Islet precursor cell (in vitro differentiated cells): ENCODE data around the gene APOL6.
A peak's percentile ranks its signal among the peaks of the same experiment; 100 is the strongest.
"Not testable (repeated sequence)": the region's sequence is repeated elsewhere in the genome, so short reads cannot be mapped to it uniquely, and the experiment has no call there.

Experiments used
- DNase-seq: peaks from one replicate; pipeline ENCODE4 v3.0.0-alpha.2; 2018

The APOL6 gene

DNA sequence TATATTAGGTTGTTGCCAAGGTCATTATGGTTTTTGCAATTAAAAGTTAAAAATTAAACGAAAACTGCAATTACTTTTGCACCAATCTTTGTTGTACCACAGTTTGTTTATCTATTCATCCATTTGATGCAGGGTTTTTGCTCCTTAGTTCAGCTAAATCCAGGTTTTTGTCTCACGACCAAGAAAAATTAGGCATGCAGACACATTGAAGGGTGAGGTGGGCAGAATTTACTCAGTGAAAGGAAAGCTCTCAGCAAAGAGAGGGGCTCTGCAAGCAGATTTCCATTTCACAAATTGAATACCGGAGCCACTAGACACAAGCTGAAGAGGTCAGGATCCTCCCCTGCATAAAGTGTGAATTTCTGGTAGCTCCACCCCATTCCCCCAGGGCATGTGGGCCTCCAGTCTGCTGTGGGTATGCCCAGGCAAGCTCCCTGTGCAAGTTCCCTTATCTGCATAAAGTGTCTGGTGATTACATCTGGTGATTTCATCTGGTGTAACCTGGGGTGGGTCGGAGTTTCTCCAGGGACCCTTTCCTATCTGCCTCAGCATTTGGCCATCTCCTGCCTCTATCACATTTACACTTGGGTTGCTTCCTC lies 33.3 kb downstream of the APOL6 start:
- DNase-seq: peak; percentile 94

DNA sequence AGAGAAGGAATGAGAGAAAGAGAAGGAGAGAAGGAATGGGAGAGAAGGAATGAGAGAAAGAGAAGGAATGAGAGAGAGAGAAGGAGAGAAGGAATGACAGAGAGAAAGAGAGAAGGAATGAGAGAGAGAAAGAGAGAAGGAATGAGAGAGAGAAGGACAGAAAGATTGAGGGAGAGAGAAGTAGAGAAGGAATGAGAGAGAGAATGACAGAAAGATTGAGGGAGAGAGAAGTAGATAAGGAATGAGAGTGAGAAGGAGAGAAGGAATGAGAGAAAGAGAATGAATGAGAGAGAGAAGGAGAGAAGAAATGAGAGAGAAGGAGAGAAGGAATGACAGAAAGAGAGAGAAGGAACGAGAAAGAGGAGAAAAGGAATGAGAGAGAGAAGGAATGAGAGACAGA lies 35.3 kb downstream of the APOL6 start:
- DNase-seq: no peak

DNA sequence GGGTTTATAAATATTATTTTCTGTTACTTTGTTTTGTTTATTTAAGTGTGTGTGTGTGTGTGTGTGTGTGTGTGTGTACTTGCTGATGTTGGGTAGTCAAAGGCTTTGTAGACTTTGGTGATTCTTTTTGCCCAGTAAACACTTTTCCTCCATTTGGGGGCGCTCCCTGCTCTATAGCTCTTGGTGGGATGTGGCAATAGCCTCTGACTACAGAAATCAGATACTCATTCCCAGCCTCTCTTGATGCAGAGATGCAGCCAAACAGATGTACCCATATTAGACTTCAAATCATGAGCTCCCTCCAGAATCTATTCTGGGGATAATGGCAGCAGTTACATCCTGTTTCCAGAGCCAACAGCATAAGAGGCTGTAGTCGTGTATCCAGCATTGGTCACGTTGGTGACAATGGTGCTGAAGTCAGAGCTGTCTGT lies 36.0 kb downstream of the APOL6 start:
- no peak for DNase-seq

DNA sequence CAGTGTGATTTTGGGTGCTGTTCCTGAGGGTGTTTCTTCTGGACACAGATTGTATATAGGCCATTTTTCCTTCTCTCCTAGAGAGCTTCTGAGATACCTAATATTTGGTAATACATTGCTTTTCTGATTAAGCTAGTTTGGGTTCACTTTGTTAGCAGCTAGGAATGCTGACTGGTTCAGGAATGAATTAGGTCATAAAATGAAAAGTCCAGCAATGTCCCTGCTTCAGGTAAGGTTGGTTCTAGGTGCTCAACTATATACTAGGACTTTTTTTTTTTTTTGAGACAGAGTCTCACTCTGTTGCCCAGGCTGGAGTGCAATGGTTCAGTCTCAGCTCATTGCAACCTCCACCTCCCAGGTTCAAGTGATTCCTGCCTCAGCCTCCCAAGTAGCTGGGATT lies 36.5 kb downstream of the APOL6 start:
- DNase-seq: no peak

DNA sequence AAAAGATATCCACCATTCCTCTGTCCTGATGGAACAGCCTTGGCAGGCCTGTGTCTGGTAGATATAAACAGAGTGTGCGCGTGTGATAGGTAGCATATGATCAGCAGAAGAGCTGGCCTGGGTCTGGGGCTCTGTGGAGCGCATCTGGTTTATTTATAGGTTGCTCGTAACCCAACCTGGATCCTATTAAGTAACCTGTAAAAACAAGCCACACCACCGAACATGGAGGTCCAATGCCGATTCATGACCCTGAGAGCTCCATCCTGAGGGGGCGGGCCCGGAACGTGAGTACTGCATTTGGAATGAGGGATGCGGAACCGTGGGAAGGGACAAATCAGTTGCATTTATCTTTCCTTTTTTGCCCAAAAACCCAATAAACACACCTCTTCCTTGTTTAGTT lies 37.5 kb downstream of the APOL6 start:
- no peak for DNase-seq

DNA sequence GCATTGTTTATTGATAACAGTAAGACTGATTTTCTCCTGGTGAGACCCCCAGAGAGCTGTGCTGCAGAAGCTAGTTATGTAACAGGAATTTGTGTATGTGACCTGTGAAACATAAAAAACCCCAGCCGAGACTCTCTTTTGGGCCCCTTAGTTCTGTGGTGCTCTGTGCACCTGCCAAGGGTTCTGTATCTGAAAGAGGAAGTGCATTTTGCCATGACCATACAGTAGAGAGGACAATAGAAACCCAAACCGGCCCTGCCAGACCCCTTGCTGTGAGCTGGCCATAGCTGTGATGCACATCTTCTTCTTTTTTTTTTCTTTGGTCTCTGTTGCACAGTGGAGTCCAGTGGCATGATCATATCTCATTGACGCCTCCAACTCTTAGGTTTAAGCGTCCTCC lies 38.1 kb downstream of the APOL6 start:
- DNase-seq: no peak

DNA sequence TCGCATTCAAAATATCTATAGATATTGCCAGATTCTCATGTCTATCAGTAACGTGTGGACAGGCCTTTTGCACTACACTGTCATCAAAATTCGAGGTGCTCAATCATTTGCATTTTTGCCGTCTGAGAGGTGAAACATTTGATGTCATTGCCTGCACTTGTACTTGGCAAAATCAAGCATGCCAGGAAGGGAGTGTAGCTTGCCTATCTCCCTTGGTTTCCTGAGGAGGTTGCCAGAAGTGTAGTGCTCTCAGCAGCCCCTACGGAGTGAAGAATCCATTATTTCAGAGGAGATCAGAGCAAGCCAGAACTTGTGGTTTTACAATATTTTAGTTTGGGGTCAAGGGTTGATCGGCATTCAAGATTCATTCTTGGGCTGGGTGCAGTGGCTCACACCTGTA lies 39.2 kb downstream of the APOL6 start:
- no peak for DNase-seq

DNA sequence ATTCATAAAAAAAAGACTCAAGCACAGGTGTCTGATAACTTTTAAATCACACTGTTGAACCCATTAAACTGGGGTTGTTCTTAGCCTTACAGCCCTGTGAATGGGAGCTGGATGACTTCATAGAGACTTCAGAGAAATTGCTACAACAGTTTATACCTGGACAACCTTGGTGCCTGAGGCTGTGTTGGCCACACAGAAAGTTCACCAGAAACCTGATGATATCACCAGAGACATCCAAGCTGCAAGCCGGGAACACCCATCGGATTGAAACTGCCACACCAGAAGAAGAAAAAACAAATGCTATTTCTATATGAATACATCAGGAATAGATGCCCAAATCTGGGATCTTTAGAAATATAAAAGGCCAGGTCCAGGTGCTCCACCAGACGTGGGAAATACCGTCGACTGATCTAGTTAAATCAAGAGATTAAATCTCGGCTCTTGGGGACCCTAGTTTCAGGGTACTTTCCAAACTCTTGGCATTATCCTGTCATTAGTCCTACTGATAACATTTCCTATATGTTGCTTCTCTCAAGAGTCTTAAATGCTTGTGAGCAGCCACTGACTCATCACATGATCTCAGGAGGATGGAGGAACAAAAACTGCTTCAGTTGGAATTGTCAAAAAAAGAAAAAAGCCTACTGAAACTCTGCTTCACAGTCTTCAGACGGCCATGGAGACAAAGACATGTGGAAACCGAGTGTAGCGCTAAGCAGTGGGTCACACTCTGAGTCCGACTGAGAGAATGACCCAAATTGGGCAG lies 40.8 kb downstream of the APOL6 start:
- no peak for DNase-seq

DNA sequence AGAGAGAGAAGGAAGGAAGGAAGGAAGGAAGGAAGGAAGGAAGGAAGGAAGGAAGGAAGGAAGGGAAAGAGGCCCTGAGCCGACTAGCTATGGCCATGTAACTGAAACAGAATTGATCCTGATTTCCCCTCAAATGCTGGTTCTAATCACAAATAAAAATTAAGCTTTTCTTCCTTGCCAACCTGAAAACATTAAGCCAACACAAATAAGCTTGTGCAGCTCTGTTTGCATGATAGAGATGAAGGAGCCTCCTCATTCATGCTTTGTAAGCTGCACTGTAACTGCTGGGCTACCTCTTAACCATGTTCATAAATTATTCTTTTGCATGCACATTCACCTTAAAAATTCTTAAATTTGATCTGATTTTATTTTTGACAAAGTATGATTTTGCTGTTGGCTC lies 41.8 kb downstream of the APOL6 start:
- no peak for DNase-seq

DNA sequence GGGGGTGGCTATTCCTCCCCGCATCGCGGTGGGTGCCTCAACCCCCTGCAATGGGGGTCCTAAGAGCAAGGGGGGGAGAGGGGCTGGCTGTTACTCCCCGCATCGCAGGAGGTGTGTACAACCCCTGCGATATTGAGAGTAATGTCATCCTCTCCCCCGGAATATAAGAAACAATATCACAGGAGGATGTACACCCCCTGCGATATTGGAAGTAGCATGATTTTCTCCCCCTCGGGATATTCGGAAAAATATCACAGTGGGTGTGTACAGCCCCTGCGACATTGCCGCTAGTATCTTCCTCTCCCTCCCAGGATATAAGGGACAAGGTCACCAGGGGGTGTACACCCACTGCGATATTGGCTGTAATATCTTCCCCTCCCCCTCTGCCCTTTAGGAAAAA lies 47.0 kb downstream of the APOL6 start:
- DNase-seq: no peak

DNA sequence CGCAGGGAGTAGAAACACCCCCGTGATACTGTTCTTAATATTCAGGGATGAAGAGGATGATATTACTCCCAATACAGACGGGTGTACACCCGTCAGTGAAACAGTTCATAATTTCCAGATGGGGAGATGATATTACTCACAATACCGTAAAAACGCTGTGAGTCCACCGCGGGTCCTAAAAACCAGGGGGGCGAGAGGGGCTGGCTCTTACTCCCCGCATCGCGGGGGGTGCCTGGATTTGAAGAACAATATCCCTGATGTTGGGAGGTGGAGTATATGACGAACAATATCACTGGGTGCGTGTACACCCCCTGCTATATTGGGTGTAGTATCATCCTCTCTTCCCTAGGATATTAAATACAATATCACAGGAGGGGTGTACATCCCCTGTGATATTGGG lies 48.9 kb downstream of the APOL6 start:
- no peak for DNase-seq

DNA sequence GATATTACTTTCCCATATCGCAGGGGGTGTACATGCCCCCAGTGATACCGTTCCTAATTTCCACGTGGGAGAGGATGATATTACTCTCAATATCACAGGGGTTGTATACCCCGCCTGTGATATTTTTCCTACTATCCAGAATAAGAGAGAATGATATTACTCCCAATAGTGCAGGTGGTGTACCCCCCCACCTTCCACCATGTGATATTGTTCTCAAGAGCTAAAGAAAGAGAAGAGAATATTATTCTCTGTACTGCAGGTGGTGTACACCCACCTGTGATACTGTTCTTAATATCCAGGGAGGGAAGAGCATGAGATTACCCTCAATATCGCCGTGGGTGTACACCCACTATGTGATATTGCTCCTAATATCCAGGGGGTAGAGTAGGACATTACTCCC lies 51.6 kb downstream of the APOL6 start:
- not testable (repeated sequence) for DNase-seq

DNA sequence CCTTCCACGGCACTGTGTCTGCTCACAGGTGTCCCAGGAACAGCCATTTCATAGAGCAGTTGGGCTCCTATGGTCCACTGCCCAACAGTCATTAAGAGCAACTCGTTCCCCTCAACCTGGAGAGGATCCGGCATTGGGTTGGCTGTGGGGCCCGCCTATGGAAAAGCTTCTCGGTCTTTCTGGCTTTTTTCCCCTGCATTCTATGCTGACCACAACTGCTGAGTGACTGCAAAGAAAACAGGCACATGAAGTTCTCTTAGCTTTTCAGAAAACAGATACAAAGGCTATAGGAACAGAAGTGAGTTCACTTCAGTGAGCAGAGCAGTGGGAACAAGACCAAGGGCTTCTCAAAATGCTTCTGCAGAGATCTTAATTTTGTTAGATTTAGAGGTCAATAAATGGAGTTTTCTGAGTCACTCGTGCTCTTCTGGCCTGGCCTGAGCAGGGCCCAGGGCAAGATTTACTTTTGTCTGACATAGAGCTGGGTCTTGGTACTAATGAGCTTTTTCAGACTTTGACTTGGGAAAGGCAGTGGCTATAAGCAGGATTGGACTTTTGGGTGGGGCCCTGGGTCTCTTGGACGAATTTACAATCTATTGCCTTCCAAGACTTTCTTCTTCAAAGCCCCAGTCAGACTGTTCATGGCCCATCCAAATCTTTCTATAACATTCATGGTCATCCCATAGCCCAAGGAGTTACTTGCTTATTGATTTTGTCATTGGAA lies 55.8 kb downstream of the APOL6 start:
- DNase-seq: no peak

DNA sequence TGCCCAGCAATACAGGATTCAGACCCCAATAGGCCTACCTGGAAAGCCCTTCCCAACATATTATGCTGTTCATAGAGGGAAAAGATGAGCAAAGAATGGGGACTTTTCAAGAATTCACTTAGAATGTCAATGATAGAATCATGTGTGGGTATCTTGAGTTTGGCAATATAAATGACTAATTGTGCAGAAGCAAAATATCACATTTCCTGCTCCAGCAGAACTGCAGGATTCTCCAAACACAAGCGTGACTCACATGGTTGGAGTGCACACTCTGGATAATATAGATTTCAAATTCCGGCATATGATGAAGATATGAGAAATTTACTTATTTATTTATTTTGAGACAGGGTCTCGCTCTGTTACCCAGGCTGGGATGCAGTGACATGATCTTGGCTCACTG lies 56.9 kb downstream of the APOL6 start:
- no peak for DNase-seq

DNA sequence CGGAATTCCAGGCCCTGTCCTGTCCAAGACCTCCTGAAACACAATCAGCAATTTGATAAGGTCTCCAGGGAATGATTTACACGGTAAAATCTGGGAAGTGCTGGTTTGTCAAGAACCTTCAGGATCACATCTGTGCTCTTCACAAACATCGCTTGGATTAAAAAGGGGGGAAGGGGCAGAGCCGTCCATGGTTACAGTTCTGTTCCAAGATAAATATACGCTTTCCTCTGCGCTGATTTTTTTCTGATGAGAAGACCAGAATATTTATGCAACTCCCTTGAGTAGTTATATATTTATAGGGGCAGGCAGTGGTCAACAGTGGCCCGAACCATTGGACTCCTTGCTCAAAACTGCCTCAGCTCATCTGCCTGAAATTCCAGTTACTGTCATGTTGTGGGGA lies 60.2 kb downstream of the APOL6 start:
- DNase-seq: no peak

DNA sequence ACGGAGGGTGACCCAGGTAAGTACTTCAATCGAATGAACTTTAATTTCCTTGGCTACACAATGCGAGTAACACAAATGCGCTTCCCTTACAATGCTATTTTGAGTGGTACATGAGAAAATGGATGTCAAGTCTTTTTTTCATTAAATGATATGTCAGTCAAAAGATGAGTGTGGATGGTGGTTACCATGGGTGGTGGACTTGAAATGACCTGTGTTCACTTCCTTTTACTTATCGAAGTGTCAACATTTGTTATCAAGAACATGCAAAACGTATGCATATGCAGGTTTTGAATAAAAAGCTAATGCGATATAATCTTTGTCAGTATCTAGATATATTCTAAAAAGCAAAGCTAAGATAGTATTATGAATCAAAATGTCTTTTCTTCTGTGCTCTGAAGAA lies 60.7 kb downstream of the APOL6 start:
- no peak for DNase-seq

DNA sequence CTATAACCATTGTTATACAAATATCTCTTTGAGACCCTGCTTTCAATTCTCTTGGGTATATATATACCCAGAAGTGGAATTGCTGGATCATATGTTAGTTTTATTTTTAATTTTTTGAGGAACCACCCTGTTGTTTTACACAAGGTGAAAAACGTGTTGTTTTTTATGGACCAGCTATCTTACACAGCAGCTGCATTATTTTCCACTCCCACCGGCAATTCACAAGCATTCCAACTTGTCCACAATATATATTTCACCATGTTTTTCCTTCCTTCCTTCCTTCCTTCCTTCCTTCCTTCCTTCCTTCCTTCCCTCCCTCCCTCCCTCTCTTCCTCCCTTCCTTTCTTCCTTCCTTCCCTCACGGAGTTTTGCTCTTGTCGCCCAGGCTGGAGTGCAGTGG lies 63.1 kb downstream of the APOL6 start:
- DNase-seq: no peak

DNA sequence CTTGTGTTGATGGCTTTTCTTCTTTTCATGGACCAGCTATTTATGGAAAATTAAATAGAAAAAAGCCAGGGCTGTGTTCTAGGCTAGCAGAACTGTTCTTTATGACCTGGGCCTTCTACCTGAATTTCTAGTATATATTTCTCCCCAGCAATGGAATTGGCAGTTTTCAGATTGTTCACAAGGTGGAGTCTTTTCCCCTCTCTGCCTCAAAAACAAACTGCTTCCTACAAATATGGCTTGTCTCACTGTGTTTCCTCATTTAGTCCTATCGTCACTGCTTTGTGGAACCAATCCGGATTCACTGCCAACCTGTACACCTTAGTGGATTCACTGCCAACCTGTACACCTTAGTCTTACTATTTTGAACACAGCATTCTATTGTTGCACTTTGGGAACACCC lies 64.4 kb downstream of the APOL6 start:
- no peak for DNase-seq

DNA sequence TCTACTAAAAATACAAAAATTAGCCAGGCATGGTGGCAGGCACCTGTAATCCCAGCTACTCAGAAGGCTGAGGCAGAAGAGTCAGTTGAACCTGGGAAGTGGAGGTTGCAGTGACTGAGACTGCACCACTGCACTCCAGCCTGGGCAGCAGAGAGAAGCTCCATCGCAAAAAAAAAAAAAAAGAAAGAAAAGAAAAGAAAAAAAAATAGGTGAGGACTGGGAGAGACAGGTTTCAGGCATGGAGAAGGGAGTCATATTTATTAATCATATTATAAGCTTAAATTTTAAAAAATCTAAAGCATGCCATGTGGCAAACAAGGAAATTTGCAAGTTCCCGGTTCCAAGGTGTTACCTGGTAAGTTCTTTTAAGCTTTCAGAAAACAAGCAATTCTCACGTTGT lies 69.3 kb downstream of the APOL6 start, which contains the start of gene APOL5:
APOL5 (plus strand) TSS at position 301 of the 400 bp plus-strand sequence; CDS start at position 301, 0 bp downstream.
- no peak for DNase-seq
